Astrocyte (in vitro differentiated cells and primary cell): ENCODE results near the gene CRELD1.

Experiments used
- CTCF ChIP-seq: IDR thresholded peaks from 2 replicates; pipeline ENCODE4 v1.5.1; 2011; ENCODE audit warnings: low read depth, mild to moderate bottlenecking, inconsistent platforms, low read length, moderate library complexity; ENCODE audit not compliant: insufficient read depth
- EZH2 ChIP-seq: IDR thresholded peaks from 2 replicates; pipeline ENCODE4 v1.6.1; 2012; ENCODE audit warnings: mild to moderate bottlenecking, low read length, inconsistent platforms; ENCODE audit not compliant: insufficient read depth

GRCh38 chr3:9969632-9970019, 36.0 kb downstream of the CRELD1 start:
- no peak for TF ChIP-seq CTCF
- no peak for TF ChIP-seq EZH2
